GM18519 (cell line): ENCODE data around the gene UBE2QL1.
A peak's percentile ranks its signal among the peaks of the same experiment; 100 is the strongest.

Experiments used
- ATAC-seq: cut with Tn5 transposase; IDR thresholded peaks from one replicate; pipeline ENCODE4 v1.9.1; 2021; ENCODE audit warnings: mild to moderate bottlenecking, moderate library complexity; ENCODE audit not compliant: unreplicated experiment, low FRiP score

UBE2QL1 gene

DNA sequence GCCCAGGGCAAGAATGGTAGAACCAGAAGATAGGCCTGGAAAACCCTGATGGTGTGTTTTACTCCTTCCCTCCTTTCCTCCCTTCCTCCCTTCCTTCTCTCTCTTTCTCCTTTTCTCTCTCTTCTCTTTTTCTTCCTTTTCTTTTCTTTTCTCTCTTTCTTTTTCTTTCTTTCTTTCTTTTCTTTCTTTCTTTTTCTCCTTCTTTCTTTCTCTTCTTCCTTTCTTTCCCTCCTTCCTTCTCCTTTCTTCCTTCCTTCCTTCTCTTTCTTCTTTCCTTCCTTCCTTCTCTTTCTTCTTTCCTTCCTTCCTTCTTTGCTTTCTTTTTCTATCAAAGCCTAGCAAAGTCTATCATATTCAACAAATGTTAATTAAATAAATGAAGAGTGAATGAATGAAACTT is 24.0 kb upstream of the UBE2QL1 start:
- no peak for ATAC-seq

DNA sequence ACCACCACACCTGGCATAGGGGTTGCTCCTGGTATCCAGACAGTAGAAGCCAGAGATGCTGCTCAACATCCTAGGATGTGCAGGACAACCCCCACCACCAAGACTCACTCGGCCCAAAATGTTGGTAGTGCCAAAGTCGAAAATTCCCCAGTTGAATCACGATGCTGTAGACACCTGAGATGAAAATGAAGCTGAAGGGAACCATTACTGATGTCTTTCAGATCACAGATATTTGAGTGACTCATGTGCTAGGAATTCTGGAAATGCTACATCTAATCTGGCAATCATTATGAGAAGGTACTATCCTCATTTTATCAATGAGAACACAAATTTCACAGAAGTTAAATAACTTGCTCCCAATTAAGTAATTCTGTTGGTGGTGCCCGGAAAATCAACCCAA is 21.0 kb upstream of the UBE2QL1 start:
- ATAC-seq, result no peak

DNA sequence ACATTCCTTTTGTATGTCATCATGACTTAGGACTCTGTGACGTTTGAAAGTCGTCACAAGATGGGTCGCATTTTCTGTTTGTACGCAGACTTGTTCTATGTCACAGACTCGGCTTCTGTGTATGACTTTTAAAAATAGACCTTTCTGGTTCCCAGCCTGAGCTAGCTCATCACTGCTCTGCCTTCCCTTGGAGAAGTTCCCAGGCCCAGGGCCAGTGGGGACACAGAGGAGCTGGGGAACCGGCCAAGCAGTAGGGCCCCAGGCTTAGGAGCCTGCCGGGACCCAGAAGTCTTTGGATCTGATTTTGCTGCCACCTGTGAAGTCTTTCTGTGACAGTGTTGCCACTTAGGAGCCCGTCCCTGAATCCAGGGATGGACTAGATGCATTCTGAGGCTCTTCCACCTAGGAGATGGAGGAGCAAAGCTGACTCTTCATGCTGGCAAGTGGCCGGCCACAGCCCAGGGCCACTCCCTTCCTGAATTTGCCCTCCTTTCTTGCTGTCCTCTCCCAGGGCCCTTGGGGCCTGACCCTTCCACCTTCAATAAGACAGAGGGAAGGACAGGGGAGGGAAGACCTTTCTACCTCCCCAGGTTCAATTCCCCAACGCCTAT is 18.1 kb upstream of the UBE2QL1 start:
- no peak for ATAC-seq

DNA sequence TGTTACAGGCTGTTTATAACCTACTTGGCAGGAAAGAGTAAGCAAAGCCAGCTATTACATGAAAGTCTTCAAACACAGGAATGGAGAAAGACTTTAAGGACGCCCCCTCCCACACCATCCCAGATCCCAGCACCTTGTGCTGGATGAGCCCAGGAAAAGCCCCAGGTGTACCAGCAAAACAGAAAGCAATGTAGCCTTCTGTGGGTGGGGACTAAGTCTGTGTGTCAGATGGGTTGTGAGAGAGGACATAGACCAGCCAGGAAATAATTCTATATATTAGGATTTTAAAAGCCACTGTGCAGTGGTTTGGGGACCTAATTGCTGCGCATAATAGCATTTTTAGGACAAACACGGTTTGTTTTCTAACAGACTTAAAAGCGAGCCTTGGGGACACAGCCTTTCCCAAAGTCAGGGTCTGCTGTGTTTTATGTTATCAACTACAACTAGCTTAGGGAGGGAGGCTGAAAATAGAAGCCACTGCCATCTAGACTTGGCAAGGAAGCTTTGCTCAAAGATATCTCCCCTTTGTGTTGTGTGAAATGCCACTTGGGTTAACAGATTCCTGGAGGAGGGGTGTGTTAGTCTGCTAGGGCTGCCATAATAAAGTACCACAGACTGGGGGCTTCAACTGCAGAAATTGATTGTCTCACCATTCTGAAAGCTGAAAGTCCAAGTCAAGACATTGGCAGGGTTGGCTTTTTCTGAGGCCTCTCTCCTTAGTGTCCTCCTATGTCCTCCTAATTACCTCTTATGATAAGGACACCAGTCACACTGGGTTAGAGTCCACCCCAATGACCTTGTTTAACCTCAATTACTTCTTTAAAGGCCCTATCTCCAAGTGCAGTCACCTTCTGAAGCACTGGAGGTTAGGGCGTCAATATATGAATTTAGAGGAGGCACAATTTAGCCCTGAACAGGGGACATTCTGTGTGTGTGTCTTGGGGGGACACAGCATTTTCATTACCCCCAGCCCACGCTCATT is 17.2 kb upstream of the UBE2QL1 start:
- no peak for ATAC-seq

DNA sequence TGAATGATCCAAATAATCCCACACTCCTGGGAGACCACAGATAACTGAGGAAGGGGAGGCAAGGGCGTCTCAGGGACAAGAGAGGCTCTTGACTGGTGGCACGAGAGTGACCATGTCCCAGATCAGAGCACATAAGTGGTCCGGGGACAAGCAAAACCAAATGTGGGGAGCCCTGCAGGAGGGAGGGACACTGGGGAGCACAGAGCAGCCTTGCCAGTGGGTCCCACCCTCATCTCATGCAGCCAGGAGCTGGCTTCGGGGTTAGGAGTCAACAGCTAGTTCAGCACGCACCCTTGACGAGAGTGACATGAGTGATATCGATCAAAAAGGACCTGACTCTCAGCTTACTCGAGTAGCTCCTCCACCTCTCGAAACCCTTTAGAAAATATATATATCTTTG is 16.5 kb upstream of the UBE2QL1 start:
- no peak for ATAC-seq

DNA sequence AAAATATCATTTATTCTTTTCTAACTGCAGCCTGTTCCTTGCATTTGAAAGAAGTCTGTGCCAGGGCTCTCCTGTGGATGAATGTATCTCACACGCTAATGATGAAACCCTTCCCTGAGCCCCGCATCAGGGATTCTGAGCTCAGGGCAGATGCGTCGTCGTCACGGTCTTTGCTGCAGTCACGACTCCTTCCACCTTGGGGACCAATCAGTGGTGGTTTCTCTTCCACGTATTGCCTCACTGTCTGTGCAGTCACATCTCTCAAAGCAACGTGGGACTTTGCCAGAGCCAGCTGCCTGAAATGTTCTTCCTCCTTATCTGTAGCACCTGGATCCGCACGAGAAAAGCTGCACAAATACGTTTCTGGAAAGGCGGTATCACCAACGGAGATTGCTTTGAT is 13.9 kb upstream of the UBE2QL1 start:
- no peak for ATAC-seq

DNA sequence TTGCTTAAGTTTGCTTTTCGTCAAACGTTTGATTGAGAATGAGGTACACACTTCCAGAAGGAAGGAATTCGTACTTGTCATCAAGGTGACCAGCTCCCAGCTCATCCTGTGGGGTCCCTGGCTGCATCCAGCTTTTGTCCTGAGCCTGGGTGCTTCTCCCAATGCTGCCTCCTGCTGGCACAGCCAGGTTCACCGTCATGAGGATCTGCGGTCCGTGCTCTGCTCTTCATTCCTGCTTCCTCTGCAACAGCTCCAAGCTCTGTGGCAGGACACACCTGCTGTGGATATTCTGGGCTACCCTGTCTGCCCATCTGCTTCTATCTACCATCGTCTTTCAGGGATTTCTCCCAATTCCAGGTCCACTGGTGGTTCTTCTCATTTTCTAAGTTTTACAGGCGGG is 13.3 kb upstream of the UBE2QL1 start:
- ATAC-seq, result no peak

DNA sequence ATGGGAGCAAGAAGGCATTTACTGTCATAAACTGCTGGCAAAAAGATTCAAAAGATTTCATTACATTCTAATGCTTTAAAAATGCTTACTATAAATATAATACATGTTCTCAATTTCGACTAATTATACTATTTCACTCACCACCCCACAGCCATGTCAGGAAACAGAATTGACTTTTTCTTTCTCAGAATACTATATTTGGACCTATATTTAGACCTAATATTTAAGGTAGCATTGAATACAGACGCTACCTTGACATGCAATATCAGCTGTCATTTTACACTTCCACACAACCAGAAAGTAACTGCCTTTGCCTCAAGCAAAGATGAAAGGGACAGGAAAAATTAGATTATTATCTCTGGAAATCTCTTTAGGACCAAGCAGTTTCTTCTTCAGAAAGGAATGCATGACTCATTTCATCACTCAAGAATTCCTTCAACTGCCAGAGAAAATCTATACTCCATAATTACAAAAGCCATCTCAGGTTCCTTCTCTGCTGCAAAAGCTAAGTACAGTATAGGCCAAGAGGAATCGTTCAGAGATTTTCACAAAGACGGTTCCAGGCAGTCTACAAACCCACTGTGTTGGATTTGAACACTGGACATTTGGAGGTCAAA is 11.8 kb upstream of the UBE2QL1 start:
- peak; percentile 86 for ATAC-seq

DNA sequence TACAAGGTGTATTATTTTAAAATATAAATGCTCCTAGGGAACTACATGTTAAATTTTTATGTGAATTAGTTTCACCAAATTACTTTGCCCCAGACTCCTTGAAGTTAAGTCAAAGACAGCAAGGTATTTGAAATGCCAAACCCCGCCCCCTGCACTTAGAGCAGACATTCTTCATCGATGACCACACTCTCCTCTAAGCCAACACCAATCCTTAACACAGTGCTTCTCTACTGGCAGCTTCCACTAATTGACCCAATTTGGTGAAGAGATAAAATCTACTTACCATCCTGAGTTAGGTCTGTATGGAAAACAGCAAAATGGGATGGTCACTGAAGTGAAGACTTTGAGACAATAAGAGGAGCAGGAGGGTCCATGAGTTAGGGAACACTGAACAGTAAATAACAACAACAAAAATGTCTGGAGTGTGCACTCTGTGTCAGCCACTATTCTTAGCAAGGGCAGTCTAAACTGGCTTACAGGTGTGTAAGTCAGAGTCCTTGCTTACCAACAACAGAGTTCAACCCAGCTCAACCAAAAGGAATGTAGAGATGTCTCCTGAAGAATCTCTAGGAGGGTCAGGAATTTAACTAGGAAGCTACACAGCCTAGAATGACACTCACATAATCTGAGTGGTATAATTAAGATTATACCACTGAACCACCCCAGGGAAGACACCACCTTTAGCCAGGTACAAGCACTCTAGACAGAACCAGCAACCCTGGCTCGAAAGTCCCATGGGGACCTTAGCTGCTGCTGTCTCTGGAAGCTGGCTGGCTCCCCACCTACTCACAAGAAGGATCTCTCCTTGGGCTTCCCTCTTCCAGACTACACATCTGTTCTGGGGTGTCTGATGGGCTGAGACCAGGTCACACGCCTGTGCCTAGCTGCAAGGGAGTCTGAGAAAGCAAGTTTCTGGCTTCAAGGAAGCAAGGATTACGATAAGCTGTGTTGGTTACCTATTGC is 8.8 kb upstream of the UBE2QL1 start:
- ATAC-seq, result no peak

DNA sequence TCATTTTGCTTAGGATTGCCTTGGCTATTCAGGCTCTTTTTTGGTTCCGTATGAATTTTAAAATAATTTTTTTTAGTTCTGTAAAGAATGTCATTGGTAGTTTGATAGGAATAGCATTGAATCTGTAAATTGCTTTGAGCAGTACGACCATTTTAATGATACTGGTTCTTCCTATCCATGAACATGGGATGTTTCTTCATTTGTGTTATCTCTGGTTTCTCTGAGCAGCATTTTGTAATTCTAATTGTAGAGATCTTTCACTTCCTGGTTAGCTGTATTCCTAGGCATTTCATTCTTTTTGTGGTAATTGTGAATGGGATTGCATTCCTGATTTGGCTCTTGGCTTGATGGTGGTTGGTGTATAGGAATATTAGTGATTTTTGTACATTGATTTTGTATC is 6.3 kb upstream of the UBE2QL1 start:
- no peak for ATAC-seq

DNA sequence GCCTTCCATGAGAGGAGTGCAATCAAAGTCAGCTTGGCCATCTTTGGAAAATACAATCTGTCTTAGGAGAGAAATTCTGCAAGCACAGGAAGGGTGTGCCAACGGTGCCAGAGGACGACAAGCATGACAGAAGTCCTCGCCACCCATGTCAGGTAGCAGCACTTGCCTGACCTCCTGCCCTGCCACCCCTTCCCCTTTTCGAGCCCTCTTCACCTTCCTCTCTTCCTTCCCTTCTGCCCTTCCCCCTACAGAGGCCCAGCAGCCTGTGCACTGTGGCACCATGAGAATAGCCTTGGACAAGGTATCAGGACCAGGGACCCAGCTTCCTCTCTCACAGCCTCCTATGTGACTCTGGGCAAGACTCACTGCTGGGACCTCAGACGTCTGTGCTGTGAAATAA is 5.3 kb upstream of the UBE2QL1 start:
- ATAC-seq, result no peak

DNA sequence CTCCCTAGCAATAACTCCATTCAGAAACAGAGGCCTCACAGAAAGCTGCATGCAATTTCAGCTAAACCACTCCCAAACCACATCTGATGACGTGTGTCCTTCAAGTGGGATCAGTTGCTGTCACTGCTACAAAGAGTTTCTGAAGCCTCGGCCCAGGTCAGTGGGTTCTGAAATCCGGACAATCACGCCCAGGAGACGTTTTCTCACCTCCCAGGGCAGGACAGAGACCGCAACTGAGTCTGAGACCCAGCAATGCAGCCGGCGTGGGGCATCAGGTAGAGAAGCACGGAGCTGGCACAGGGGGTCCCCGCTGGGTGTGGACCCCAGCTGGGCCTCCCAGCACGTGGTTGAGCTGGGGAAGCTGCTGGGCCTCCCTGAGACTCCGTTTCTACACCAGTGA is 2.6 kb upstream of the UBE2QL1 start:
- ATAC-seq, result no peak

DNA sequence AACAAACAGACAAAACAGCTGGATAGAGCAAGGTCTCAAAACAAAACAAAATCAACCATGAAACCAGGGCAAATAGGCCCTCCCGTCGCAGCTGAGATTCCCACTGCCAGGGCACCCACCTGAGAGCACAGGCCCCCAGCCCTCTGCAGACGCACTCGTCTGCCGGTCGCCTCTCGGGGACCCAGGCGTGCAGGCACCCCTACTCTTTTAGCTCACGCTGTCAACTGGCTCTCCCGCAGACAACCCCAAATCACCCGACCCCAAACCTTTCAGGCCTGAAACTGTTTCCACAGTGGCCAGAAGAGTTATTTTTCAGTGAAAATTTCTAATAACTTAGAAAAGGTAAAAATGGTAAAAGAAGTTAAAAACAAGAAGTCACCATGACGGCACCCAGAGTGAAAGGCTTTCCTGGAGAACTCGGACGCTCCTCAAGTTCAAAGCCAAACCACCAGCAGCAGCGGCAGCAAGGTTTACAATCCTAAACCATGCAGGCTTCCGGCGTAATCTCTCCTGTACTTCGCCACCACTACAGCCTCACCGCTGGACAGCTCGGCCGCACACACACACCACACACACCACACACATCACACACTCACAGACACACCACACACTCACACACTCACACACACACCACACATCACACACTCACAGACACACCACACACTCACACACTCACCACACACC is 1.9 kb upstream of the UBE2QL1 start:
- no peak for ATAC-seq

DNA sequence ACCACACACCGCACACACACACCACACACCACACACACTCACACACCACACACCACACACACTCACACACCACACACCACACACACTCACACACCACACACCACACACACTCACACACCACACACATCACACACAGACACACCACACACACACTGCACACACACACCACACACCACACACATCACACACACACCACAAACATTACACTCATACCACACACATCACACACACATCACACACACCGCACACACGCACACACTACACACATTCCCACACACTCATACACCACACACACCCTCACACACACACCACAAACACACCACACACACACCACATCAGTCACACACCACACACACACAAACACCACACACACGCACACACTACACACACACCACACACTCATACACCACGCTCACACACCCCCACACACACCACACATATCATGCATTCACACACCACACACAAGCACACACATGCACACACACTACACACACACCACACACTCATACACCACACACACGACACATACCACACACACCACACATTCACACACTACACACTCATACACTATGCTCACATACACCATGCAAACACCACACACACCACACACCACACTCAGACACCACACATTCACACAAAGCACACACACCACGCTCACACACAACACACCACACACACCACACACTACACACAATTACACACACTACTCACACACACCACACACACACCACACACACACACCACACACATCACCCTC is 1.1 kb upstream of the UBE2QL1 start:
- no peak for ATAC-seq

DNA sequence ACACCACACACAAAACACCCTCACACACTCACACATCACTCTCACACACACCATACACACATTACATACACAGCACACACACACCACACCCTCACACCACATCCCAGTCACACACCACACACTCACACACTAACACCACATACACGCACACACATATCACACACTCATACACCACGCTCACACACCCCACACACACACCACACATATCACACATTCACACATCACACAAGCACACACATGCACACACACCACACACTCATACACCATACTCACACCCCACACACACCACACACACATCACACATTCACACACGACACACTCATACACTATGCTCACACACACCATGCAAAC is 543 bp upstream of the UBE2QL1 start:
- no peak for ATAC-seq

DNA sequence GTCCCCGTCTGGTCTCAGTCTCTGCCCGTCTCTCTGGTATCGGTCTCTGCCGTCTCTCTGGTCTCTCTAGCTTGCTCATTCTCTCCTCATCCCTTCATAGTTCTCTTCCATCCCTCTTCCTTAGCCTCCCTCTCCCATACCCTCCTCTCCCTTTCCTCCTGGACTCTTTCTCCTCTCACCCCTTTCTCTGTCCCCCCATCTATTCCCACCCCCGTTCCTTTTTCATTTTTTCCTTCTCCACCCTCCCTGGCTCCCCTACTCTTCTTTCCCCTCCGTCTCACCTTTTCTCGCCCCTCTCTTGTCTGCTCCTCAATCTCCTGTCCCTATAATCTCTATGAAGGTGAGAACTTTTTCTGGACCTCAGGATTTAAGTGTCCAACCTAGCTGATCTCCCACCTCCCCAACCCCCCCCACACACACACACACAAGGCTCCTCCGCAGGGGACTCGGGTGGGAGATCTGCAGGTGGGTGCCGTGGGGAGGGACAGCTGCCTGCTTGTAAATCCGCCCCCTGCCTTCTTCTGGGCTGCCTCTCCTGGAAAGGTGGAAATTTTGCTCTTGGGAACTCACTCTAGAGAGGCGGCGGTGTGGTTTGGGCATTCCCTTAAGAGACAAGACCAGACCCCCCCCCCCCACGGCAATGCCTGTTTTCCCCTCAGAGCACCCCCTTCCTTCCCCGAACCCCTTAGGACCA is 953 bp downstream of the UBE2QL1 start:
- no peak for ATAC-seq

DNA sequence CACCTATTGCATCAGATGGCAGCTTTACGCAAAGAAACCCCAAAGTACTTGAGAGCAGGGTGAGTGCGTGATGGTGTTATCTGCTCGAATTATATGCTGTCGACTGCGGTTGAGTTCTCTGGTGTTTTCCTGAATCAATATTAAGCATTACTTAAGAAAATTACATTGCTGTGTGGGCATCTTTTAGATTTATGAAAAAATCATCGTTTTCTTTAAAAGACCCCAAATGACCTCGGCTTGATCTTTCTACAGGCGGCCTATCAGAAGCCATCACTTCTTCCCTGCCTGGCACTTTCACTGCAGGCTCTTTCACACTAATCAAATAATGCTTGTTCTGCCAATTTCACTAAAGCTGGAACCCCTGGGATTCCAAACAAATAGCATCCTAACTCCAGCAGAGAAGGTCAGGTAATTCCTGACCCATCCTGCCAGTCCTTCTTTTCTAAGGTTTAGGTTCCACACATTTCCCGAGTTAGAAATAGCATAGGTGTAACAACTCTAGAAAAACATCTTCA is 1.7 kb downstream of the UBE2QL1 start:
- no peak for ATAC-seq
